GM12873 (cell line): ENCODE results near the gene PTPRN2.

ENCODE experiments used
- CTCF ChIP-seq: IDR thresholded peaks from 2 replicates; pipeline ENCODE4 v1.5.1; 2012; ENCODE audit warnings: low read depth, mild to moderate bottlenecking, moderate library complexity, low read length, control low read depth; ENCODE audit not compliant: insufficient read depth; ENCODE audit errors: missing control alignments

Gene PTPRN2

DNA sequence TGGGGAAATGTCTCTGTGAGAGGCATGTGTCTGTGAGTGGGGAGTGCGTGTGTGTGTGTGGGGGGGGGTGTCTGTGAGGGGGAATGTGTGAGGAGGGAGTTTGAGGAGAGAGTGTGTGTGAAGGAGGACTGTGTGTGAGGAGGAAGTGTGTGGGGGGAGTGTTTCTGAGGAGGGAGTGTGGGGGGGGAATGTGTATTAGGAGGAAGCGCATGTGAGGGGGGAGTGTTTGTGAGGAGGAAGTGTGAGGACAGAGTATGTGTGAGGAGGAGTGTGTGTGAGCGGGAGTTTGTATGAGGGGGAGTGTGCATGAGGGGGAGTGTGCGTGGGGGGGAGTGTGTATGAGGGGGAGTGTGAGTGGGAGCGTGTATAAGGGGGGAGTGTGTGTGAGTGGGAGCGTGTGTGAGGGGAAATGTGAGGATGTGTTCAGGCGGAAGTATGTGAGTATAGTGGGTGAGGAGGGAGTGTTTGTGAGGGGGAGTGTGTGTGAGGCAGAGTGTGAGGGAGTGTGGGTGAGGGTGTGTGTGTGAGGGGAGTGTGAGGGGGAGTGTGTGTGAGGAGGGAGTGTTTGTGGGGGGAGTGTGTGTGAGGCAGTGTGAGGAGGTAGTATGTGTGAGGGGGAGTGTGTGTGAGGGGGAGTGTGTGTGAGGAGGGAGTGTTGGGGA is 21.8 kb upstream of the PTPRN2 start:
- no peak for TF ChIP-seq CTCF

DNA sequence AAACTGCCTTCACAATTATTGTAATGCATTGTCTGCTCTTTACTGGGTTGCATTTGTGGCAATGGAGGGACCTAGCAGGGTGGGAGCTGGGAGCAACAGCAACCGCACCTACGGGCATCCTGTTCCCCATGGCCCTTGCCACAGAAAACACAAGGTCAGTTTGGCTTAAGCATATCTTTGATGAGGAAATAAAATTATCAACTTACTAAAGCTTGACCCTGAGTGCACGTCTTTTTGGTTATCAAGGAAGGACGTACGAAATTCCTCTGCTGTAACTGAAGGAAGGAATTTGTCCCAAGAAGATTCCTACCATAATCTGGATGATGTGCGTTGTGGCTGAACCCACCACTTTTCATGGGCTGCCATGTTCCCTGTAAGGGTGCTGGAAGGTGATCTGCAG is 19.9 kb upstream of the PTPRN2 start:
- TF ChIP-seq CTCF, result no peak

GRCh38 chr7:158606671-158607424 is 19.2 kb upstream of the PTPRN2 start:
- TF ChIP-seq CTCF, result no peak

GRCh38 chr7:158606129-158606528 is 18.5 kb upstream of the PTPRN2 start:
- no peak for TF ChIP-seq CTCF

DNA sequence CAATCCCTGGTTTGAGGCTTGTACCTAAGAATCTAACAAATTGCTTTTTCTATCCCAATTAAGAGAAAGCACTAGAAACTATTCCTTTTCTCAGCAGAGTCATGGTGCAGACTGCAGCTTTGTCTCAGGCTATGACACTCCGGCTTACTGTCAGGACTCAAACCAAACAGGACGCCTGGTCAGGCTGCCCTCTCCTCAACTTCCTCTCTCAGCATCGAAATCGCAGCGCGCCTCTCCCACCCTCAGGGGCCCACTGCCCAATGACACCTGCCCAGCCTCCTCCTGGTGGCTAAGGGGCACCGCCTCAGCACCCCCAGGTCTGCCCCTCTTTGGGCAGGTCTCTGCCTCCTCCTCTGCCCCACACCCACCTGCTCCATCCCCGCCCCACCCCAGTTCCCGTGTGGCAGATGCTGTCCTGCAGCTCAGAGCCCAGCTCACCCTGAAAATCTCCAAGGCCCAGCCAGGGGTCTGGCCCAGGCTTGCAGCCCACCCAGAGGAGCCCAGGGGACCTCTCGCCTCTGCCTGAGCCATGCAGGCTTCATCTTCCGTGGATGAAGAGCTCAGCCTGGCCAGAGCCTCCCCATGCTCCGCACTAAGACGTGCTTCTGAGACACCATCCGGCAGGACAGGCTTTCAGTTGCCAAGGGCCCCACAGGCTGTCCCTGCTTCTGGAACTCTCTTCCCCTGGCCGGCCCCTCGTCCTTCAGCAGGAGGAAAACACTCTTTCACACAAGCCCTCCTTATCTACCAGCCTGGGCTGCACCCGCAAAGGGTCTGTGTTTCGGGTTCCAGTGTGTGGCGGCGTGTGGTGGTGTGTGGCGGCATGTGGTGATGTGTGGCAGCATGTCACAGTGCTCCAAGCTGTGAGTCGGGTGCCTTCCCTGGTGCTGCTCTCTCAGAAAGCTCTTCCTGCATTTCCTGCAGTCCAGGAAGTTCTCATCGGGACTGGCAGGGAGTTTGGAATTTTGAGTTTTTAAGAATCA is 16.4 kb upstream of the PTPRN2 start:
- no peak for TF ChIP-seq CTCF

DNA sequence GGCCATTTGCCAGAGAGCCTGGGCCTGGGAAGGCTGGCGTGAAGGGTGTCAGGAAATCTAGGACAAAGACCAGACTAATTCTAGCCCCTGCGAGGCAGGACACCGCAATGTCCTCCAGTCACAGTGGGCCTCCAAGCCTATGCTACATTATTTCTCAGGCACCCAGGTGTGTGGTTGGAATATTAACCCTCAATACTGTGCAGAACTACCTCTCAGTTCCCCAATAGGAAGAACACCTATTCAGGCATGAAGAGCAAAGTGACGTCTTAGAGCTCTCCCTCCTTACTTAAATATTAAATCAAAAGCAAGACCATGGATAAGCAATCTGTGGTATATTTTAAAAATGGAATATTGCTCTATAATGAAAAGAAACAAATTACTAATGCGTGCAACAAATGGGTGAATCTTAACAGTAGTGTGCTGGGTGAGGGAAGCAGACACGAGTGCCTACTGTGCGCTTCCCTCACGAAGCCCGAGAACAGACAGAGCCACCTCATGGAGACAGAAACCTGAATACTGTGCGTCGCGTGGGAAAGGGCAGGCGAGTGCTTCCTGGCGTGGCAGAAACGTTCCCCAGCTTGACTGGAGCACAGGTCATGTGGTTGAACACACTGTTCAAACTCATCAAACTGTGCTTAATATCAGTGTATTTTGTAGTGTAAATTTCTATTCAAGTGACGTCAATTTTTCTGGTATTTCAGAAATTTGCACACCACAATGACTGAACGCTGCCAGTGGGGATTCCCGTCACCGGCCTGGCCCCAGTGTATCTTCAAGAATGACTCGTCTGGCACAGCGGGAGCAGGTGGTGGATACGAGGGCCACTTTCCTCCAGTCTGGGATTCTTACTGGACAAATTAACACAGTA is 15.5 kb upstream of the PTPRN2 start:
- TF ChIP-seq CTCF, result no peak
